ENCODE results near the gene SHANK1.

GRCh38 chr19:50741179-50741933, 21.8 kb upstream of the SHANK1 start:
- TF ChIP-seq YY1 (IDR thresholded peaks at IDR 0.05; ENCODE audit: insufficient read depth, insufficient read length), result no peak
- TF ChIP-seq ZNF274 (IDR thresholded peaks at IDR 0.05; ENCODE audit: low read depth, low read length), result no peak

Measured in NT2/D1 (cell line).